ENCODE measurements around the gene USP6. TPM values are rescaled to one million over a fixed set of nuclear protein-coding genes. Genes with fewer than 3 reads are reported as not detected.

USP6 gene
- total and polyA plus RNA-seq, 2 of the 13 experiments (the other 11 are each of a cell fraction or from before 2014, with no cell fraction given): 0.04 TPM; not detected in 1

DNA sequence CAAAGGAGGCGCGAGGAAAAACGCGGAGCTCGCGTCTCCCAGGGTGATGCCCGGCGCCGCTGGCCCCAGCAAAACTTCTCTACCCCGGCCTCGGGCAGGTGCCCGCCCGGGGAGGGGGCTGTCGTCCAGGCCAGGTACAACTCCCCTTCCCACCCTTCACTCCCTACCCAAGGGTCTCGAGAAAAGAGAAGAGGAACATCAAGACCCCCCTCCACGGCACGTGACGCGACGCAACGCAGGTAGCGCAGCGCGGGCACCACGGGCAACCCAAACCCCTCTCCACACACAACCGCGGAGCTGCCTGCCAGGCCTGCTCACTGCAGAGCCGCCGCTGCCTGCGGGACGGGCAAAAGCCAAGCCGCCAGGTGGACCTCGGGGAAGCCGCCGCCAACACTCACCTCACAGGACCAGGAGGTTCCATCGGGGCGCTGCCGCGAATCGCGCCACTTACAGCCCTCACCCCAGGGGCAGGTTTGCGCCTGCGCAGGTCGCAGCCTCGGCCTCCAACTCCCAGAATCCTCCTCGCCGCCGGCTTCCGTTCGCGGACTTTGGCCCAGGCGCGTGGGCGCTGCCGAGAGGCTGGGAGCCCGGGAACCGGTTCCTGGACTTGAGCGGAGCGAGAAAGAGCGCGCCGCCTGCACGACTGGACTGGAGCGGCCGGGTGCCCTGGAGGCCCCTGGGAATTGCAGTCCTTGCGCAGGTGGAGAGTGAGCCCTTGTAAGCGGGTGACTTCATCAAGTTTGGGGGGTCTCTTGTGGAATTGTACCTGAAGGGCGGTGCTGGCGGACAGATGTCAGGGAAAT, 4.2 kb upstream of the USP6 start, which contains the start of gene ZNF232 (continued):
- TF ChIP-seq EED (CRISPR knock-in tag; IDR thresholded peaks at IDR 0.05) (peak; percentile 55; the same call in 1 of the 2 replicates), SALL2 (CRISPR knock-in tag; IDR thresholded peaks at IDR 0.05) (peak; percentile 92), ZNF709 (CRISPR knock-in tag; IDR thresholded peaks at IDR 0.05) (no peak), HOXA7 (CRISPR knock-in tag; IDR thresholded peaks at IDR 0.05) (no peak), ZNF484 (CRISPR knock-in tag; IDR thresholded peaks at IDR 0.05; ENCODE audit: borderline replicate concordance, low read depth) (no peak), SUZ12 (IDR thresholded peaks at IDR 0.05; ENCODE audit: low read depth, low read length) (peak; percentile 49; the same call in 1 of the 2 replicates), ZSCAN22 (CRISPR knock-in tag; IDR thresholded peaks at IDR 0.05) (no peak), ZMYM2 (CRISPR knock-in tag; IDR thresholded peaks at IDR 0.05) (no peak), ZNF451 (CRISPR knock-in tag; IDR thresholded peaks at IDR 0.05) (peak; percentile 91), HOXA3 (CRISPR knock-in tag; IDR thresholded peaks at IDR 0.05) (peak; percentile 86; the same call in 1 of the 2 replicates), RXRA (CRISPR knock-in tag; IDR thresholded peaks at IDR 0.05) (peak; percentile 63), GATAD1 (CRISPR knock-in tag; IDR thresholded peaks at IDR 0.05) (peak; percentile 83), DR1 (CRISPR knock-in tag; IDR thresholded peaks at IDR 0.05) (no peak), HMG20B (CRISPR knock-in tag; conservative IDR thresholded peaks at IDR 0.05) (no peak; the same call in 1 of the 2 replicates), FLYWCH1 (CRISPR knock-in tag; IDR thresholded peaks at IDR 0.05) (no peak)
- TF ChIP-seq, protein P1, sequence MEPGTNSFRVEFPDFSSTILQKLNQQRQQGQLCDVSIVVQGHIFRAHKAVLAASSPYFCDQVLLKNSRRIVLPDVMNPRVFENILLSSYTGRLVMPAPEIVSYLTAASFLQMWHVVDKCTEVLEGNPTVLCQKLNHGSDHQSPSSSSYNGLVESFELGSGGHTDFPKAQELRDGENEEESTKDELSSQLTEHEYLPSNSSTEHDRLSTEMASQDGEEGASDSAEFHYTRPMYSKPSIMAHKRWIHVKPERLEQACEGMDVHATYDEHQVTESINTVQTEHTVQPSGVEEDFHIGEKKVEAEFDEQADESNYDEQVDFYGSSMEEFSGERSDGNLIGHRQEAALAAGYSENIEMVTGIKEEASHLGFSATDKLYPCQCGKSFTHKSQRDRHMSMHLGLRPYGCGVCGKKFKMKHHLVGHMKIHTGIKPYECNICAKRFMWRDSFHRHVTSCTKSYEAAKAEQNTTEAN (CRISPR knock-in tag; conservative IDR thresholded peaks at IDR 0.05): 0 out of 2 replicates have a peak, but pooled peaks have one; percentile 67
- TF ChIP-seq, protein P2, sequence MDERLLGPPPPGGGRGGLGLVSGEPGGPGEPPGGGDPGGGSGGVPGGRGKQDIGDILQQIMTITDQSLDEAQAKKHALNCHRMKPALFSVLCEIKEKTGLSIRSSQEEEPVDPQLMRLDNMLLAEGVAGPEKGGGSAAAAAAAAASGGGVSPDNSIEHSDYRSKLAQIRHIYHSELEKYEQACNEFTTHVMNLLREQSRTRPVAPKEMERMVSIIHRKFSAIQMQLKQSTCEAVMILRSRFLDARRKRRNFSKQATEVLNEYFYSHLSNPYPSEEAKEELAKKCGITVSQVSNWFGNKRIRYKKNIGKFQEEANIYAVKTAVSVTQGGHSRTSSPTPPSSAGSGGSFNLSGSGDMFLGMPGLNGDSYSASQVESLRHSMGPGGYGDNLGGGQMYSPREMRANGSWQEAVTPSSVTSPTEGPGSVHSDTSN (CRISPR knock-in tag; IDR thresholded peaks at IDR 0.05): no peak
- TF ChIP-seq, protein P3, sequence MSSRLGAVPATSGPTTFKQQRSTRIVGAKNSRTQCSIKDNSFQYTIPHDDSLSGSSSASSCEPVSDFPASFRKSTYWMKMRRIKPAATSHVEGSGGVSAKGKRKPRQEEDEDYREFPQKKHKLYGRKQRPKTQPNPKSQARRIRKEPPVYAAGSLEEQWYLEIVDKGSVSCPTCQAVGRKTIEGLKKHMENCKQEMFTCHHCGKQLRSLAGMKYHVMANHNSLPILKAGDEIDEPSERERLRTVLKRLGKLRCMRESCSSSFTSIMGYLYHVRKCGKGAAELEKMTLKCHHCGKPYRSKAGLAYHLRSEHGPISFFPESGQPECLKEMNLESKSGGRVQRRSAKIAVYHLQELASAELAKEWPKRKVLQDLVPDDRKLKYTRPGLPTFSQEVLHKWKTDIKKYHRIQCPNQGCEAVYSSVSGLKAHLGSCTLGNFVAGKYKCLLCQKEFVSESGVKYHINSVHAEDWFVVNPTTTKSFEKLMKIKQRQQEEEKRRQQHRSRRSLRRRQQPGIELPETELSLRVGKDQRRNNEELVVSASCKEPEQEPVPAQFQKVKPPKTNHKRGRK (CRISPR knock-in tag; IDR thresholded peaks at IDR 0.05): peak; percentile 32; the same call in 1 of the 2 replicates
- TF ChIP-seq, protein P4, sequence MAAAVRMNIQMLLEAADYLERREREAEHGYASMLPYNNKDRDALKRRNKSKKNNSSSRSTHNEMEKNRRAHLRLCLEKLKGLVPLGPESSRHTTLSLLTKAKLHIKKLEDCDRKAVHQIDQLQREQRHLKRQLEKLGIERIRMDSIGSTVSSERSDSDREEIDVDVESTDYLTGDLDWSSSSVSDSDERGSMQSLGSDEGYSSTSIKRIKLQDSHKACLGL (CRISPR knock-in tag; IDR thresholded peaks at IDR 0.05): peak; percentile 79
- TF ChIP-seq, protein P5, sequence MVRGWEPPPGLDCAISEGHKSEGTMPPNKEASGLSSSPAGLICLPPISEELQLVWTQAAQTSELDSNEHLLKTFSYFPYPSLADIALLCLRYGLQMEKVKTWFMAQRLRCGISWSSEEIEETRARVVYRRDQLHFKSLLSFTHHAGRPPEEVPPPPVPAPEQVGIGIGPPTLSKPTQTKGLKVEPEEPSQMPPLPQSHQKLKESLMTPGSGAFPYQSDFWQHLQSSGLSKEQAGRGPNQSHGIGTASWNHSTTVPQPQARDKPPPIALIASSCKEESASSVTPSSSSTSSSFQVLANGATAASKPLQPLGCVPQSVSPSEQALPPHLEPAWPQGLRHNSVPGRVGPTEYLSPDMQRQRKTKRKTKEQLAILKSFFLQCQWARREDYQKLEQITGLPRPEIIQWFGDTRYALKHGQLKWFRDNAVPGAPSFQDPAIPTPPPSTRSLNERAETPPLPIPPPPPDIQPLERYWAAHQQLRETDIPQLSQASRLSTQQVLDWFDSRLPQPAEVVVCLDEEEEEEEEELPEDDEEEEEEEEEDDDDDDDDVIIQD (CRISPR knock-in tag; IDR thresholded peaks at IDR 0.05; ENCODE audit: low read depth): peak; percentile 22; the same call in 1 of the 2 replicates
- TF ChIP-seq, protein P6, sequence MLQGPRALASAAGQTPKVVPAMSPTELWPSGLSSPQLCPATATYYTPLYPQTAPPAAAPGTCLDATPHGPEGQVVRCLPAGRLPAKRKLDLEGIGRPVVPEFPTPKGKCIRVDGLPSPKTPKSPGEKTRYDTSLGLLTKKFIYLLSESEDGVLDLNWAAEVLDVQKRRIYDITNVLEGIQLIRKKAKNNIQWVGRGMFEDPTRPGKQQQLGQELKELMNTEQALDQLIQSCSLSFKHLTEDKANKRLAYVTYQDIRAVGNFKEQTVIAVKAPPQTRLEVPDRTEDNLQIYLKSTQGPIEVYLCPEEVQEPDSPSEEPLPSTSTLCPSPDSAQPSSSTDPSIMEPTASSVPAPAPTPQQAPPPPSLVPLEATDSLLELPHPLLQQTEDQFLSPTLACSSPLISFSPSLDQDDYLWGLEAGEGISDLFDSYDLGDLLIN (CRISPR knock-in tag; IDR thresholded peaks at IDR 0.05; ENCODE audit: borderline replicate concordance): 0 out of 2 replicates have a peak, but pooled peaks have one; percentile 81
- TF ChIP-seq, protein P7, sequence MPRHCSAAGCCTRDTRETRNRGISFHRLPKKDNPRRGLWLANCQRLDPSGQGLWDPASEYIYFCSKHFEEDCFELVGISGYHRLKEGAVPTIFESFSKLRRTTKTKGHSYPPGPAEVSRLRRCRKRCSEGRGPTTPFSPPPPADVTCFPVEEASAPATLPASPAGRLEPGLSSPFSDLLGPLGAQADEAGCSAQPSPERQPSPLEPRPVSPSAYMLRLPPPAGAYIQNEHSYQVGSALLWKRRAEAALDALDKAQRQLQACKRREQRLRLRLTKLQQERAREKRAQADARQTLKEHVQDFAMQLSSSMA (CRISPR knock-in tag; IDR thresholded peaks at IDR 0.05): peak; percentile 78; the same call in 1 of the 2 replicates

All from HepG2 (cell line).